ENCODE data around the gene BATF3. TPM values are rescaled to one million over a fixed set of nuclear protein-coding genes. Genes with fewer than 3 reads are reported as not detected.
"Not testable (repeated sequence)": the region's sequence is repeated elsewhere in the genome, so short reads cannot be mapped to it uniquely, and the experiment has no call there.

BATF3 gene
- total and polyA plus RNA-seq, 4 experiments from 2014 or later = 0.42 to 1.0 (median 0.64) TPM; not detected in 1

- H3K4me3 ChIP-seq (ENCODE audit: low read length in 2 of 2) = no peak overlapping the region
- H3K4me1 ChIP-seq (ENCODE audit: insufficient read depth, low read length) = peaks cover 19% of the 10 kb centered on the region
- H3K27me3 ChIP-seq (ENCODE audit: insufficient read depth, low read length) = no peaks in the 10 kb centered on the region
- POLR2A ChIA-PET (ENCODE audit: partially characterized antibody) = no interaction called here
- H3K27ac ChIP-seq (ENCODE audit: low read depth, low read length) = no peak overlapping the region
- Mint-ChIP-seq H3K27ac (no peak overlapping the region), H3K4me1 (peaks cover 11 to 21% (median 17%) of the 10 kb centered on the region in 4 donors), H3K36me3 (peaks cover 0 to 11% of the 10 kb centered on the region in 2 donors), H3K9me3 (peaks cover 0 to 6% (median 0%) of the 10 kb centered on the region in 8 donors), H3K27me3 (peaks cover 6 to 8% of the 10 kb centered on the region in 2 donors), H3K4me3 (no peak overlapping the region)
- no peaks in the 10 kb centered on the region for H3K9me3 ChIP-seq (ENCODE audit: control insufficient read depth in 1 of 2, low read length in 2 of 2)
- intact Hi-C loops (cut with micrococcal nuclease) = no loop called here
- H3K36me3 ChIP-seq (ENCODE audit: insufficient read depth, low read length) = no peaks in the 10 kb centered on the region
- CTCF ChIA-PET (ENCODE audit: partially characterized antibody) = no interaction called here
- DNase-seq = no peak
Measured at GRCh38 chr1:212719633-212720032, 20.0 kb upstream of the BATF3 start.

GRCh38 chr1:212718499-212718898, 18.9 kb upstream of the BATF3 start:
- intact Hi-C loops (cut with micrococcal nuclease) = no loop called here
- no peak for DNase-seq
- ChIA-PET POLR2A (ENCODE audit: partially characterized antibody) (no interaction called here), CTCF (ENCODE audit: partially characterized antibody) (no interaction called here)
- peaks cover 11 to 21% (median 17%) of the 10 kb centered on the region in 4 donors for H3K4me1 Mint-ChIP-seq
- H3K9me3 Mint-ChIP-seq = peaks cover 0 to 1% (median 0%) of the 10 kb centered on the region in 8 donors
- H3K27me3 Mint-ChIP-seq = peaks cover 6 to 8% of the 10 kb centered on the region in 2 donors
- Histone ChIP-seq H3K36me3 (ENCODE audit: insufficient read depth, low read length) (no peaks in the 10 kb centered on the region), H3K4me3 (ENCODE audit: low read length in 2 of 2) (no peak overlapping the region), H3K27ac (ENCODE audit: low read depth, low read length) (no peak overlapping the region), H3K9me3 (ENCODE audit: control insufficient read depth in 1 of 2, low read length in 2 of 2) (no peaks in the 10 kb centered on the region), H3K4me1 (ENCODE audit: insufficient read depth, low read length) (peaks cover 19% of the 10 kb centered on the region), H3K27me3 (ENCODE audit: insufficient read depth, low read length) (no peaks in the 10 kb centered on the region)
- H3K36me3 Mint-ChIP-seq = peaks cover 0 to 6% of the 10 kb centered on the region in 2 donors
- H3K4me3 Mint-ChIP-seq = no peak overlapping the region
- no peak overlapping the region for H3K27ac Mint-ChIP-seq

- Mint-ChIP-seq H3K36me3 (no peaks in the 10 kb centered on the region), H3K27me3 (peaks cover 6 to 8% of the 10 kb centered on the region in 2 donors), H3K9me3 (no peaks in the 10 kb centered on the region), H3K4me3 (no peak overlapping the region), H3K4me1 (peaks cover under 1 to 4% (median 2%) of the 10 kb centered on the region in 4 donors), H3K27ac (no peak overlapping the region)
- no peaks in the 10 kb centered on the region for H3K36me3 ChIP-seq (ENCODE audit: insufficient read depth, low read length)
- no peaks in the 10 kb centered on the region for H3K9me3 ChIP-seq (ENCODE audit: control insufficient read depth in 1 of 2, low read length in 2 of 2)
- POLR2A ChIA-PET (ENCODE audit: partially characterized antibody) = interaction anchor here (0.9 kb wide), 1 partner anchor 10 kb away, joined by 3 read pairs; no protein-coding TSS in a partner anchor
- no peak for DNase-seq
- CTCF ChIA-PET (ENCODE audit: partially characterized antibody) = interaction anchor here (1.7 to 1.8 kb wide), 2 partner anchors 15 to 51 kb away, joined by 3 to 6 read pairs; no protein-coding TSS in a partner anchor
- H3K4me1 ChIP-seq (ENCODE audit: insufficient read depth, low read length) = peaks cover 2% of the 10 kb centered on the region
- intact Hi-C loops (cut with micrococcal nuclease) = no loop called here
- no peak overlapping the region for H3K27ac ChIP-seq (ENCODE audit: low read depth, low read length)
- H3K4me3 ChIP-seq (ENCODE audit: low read length in 2 of 2) = no peak overlapping the region
- H3K27me3 ChIP-seq (ENCODE audit: insufficient read depth, low read length) = no peaks in the 10 kb centered on the region
Measured at GRCh38 chr1:212716161-212716560, 16.5 kb upstream of the BATF3 start.

- no peak overlapping the region for H3K27ac ChIP-seq (ENCODE audit: low read depth, low read length)
- no peaks in the 10 kb centered on the region for H3K27me3 ChIP-seq (ENCODE audit: insufficient read depth, low read length)
- DNase-seq = no peak
- H3K4me3 Mint-ChIP-seq = no peak overlapping the region
- H3K9me3 Mint-ChIP-seq = no peaks in the 10 kb centered on the region
- no peaks in the 10 kb centered on the region for H3K36me3 ChIP-seq (ENCODE audit: insufficient read depth, low read length)
- no peaks in the 10 kb centered on the region for H3K36me3 Mint-ChIP-seq
- intact Hi-C loops (cut with micrococcal nuclease) = no loop called here
- H3K4me3 ChIP-seq (ENCODE audit: low read length in 2 of 2) = no peak overlapping the region
- POLR2A ChIA-PET (ENCODE audit: partially characterized antibody) = no interaction called here
- no peaks in the 10 kb centered on the region for H3K4me1 Mint-ChIP-seq
- CTCF ChIA-PET (ENCODE audit: partially characterized antibody) = no interaction called here
- H3K9me3 ChIP-seq (ENCODE audit: control insufficient read depth in 1 of 2, low read length in 2 of 2) = no peaks in the 10 kb centered on the region
- no peaks in the 10 kb centered on the region for H3K4me1 ChIP-seq (ENCODE audit: insufficient read depth, low read length)
- H3K27me3 Mint-ChIP-seq = peaks cover 2 to 7% of the 10 kb centered on the region in 2 donors
- peak overlapping the region in 1 of 7 donors; percentile 10 for H3K27ac Mint-ChIP-seq
Measured at GRCh38 chr1:212713465-212714136, 14.0 kb upstream of the BATF3 start.

- POLR2A ChIA-PET (ENCODE audit: partially characterized antibody) = no interaction called here
- Histone ChIP-seq H3K4me1 (ENCODE audit: insufficient read depth, low read length) (no peaks in the 10 kb centered on the region), H3K36me3 (ENCODE audit: insufficient read depth, low read length) (no peaks in the 10 kb centered on the region), H3K9me3 (ENCODE audit: control insufficient read depth in 1 of 2, low read length in 2 of 2) (no peaks in the 10 kb centered on the region), H3K27ac (ENCODE audit: low read depth, low read length) (no peak overlapping the region), H3K27me3 (ENCODE audit: insufficient read depth, low read length) (no peaks in the 10 kb centered on the region), H3K4me3 (ENCODE audit: low read length in 2 of 2) (no peak overlapping the region)
- Mint-ChIP-seq H3K27ac (peak overlapping the region in 1 of 7 donors; percentile 25), H3K4me1 (no peaks in the 10 kb centered on the region), H3K36me3 (no peaks in the 10 kb centered on the region), H3K4me3 (no peak overlapping the region), H3K9me3 (no peaks in the 10 kb centered on the region), H3K27me3 (peaks cover 2 to 4% of the 10 kb centered on the region in 2 donors)
- no peak for DNase-seq
- CTCF ChIA-PET (ENCODE audit: partially characterized antibody) = no interaction called here
- intact Hi-C loops (cut with micrococcal nuclease) = no loop called here
Measured at GRCh38 chr1:212712451-212713303, 13.0 kb upstream of the BATF3 start.

GRCh38 chr1:212711974-212712373, 12.3 kb upstream of the BATF3 start:
- POLR2A ChIA-PET (ENCODE audit: partially characterized antibody); DNase-seq; H3K27me3 ChIP-seq (ENCODE audit: insufficient read depth, low read length); CTCF ChIA-PET (ENCODE audit: partially characterized antibody); H3K27ac Mint-ChIP-seq; H3K9me3 ChIP-seq (ENCODE audit: control insufficient read depth in 1 of 2, low read length in 2 of 2); H3K4me1 ChIP-seq (ENCODE audit: insufficient read depth, low read length); H3K27ac ChIP-seq (ENCODE audit: low read depth, low read length); H3K27me3 Mint-ChIP-seq; H3K4me1 Mint-ChIP-seq; H3K36me3 ChIP-seq (ENCODE audit: insufficient read depth, low read length); H3K36me3 Mint-ChIP-seq; H3K4me3 ChIP-seq (ENCODE audit: low read length in 2 of 2); H3K4me3 Mint-ChIP-seq; intact Hi-C loops (cut with micrococcal nuclease); H3K9me3 Mint-ChIP-seq: not testable (repeated sequence)

- Histone ChIP-seq H3K4me1 (ENCODE audit: insufficient read depth, low read length) (no peaks in the 10 kb centered on the region), H3K9me3 (ENCODE audit: control insufficient read depth in 1 of 2, low read length in 2 of 2) (no peaks in the 10 kb centered on the region), H3K36me3 (ENCODE audit: insufficient read depth, low read length) (no peaks in the 10 kb centered on the region), H3K4me3 (ENCODE audit: low read length in 2 of 2) (no peak overlapping the region), H3K27me3 (ENCODE audit: insufficient read depth, low read length) (no peaks in the 10 kb centered on the region), H3K27ac (ENCODE audit: low read depth, low read length) (no peak overlapping the region)
- CTCF ChIA-PET (ENCODE audit: partially characterized antibody) = no interaction called here
- no peak overlapping the region for H3K4me3 Mint-ChIP-seq
- no peaks in the 10 kb centered on the region for H3K4me1 Mint-ChIP-seq
- H3K9me3 Mint-ChIP-seq = no peaks in the 10 kb centered on the region
- no peaks in the 10 kb centered on the region for H3K27me3 Mint-ChIP-seq
- H3K27ac Mint-ChIP-seq = peak overlapping the region in 1 of 7 donors; percentile 2
- intact Hi-C loops (cut with micrococcal nuclease) = no loop called here
- POLR2A ChIA-PET (ENCODE audit: partially characterized antibody) = interaction anchor here (1.0 kb wide), 1 partner anchor 9 kb away, joined by 3 read pairs; no protein-coding TSS in a partner anchor
- no peak for DNase-seq
- H3K36me3 Mint-ChIP-seq = no peaks in the 10 kb centered on the region
Measured at GRCh38 chr1:212710566-212710965, 10.9 kb upstream of the BATF3 start.

All from CD4-positive, alpha-beta memory T cell (primary cell).